GM19193 (cell line): ENCODE results near the gene CCDC8.

Experiments used
- POLR2A ChIP-seq: IDR thresholded peaks from 4 replicates; pipeline ENCODE4 v1.6.1; 2011; ENCODE audit not compliant: insufficient read depth, insufficient read length; ENCODE audit errors: extremely low read depth

The CCDC8 gene

GRCh38 chr19:46441866-46442265 is 28.5 kb upstream of the CCDC8 start:
- no peak for TF ChIP-seq POLR2A

DNA sequence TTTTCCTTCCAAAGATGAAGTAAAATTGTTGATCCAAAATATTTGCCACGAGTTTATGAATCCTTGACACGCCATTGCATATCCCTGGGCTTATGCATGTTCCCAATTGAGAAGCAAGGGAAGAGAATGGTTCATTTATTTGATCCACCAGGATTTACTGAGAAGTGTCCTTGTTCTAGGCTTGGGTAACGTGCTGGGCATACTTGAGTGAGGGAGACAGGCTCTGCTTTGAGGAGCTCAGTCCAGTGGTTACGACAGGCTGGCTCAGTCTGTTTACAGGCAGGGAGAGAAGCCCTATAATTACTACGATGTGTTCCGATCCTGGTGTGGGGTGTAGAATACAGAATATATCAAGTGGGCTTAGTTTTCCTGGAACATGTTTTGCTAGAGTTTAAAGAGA is 21.6 kb upstream of the CCDC8 start:
- no peak for TF ChIP-seq POLR2A

DNA sequence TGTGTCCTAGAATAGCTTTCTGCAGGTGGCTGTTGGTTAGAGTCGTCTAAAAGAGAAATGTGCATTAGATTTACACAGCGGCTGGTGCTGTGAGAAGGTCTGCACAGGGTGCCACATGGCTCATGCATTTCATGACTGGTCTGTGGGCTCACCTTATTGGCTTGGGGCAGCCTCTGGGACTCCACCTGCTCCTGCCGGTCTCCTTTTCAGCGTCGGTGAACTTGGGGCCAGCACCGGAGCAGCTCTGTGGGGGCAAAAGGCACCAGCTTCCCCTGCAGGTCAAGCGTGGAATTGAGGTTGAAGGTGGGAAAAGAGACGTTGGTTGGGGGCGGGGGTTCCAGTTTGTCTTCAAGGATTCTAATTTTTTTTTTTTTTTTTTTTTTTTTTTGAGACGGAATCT is 18.5 kb upstream of the CCDC8 start:
- TF ChIP-seq POLR2A, result no peak

- TF ChIP-seq POLR2A, result no peak
These were observed 16.6 kb upstream of the CCDC8 start for GRCh38 chr19:46429999-46430398.

GRCh38 chr19:46428239-46429135 is 15.1 kb upstream of the CCDC8 start, which contains the start of gene PNMA8C:
TSS of gene PNMA8C (minus strand) at chr19:46428936. CDS start at chr19:46428359, 577 bp downstream.
- no peak for TF ChIP-seq POLR2A

GRCh38 chr19:46427518-46428045 is 14.2 kb upstream of the CCDC8 start:
- TF ChIP-seq POLR2A, result no peak

DNA sequence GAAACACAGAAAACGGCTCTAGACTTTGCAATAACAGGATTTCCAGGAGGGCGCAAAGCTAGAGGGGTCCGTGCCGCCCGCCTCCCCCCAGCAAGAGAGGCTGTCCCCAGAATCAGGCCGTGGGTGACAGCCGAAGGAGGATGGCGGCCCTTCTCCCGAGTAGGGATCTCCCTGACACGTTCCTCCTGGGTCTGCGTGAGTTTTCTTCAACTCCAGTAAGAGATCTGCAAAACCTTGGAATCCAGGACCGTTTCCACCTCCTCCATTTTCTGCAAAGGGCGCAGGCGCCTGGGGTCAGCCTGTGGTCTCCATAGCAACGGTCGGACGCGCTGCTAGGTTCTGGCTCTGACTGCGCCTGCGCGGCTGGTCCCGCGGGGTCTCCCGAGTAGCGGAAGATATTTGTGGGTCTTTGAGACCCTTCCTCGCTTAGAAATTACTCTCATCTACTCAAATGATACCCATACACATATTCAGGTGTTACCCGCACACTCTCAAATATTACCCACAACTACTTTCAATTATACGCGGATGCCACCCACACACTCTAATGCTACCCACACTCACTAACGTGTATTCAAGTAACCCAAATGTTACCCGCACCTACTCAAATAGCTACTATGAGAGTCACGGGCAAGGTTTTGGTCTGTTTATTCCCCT is 13.3 kb upstream of the CCDC8 start:
- no peak for TF ChIP-seq POLR2A

DNA sequence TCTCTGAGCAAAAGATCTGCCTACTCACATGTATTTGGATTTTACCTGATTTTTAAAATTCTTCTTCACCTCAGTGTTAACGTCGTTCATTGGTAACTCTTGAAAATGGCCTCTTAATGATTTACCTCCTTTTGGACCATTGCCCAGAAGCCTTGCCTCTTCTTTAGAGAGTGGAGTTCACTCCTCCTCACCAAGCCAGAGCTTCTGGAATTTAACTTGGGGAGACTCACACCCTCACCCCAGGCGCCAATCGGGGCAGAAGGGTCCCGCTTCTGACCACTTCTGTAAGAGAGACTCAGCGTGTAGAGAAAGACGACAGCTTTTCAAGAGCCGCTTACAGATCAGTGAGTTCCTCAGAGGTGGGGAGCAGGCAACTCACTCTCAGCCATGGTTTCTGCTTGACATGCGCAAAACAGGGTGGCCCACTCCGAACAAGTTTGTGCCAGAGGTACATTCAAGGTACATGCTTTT is 12.7 kb upstream of the CCDC8 start:
- TF ChIP-seq POLR2A, result no peak

DNA sequence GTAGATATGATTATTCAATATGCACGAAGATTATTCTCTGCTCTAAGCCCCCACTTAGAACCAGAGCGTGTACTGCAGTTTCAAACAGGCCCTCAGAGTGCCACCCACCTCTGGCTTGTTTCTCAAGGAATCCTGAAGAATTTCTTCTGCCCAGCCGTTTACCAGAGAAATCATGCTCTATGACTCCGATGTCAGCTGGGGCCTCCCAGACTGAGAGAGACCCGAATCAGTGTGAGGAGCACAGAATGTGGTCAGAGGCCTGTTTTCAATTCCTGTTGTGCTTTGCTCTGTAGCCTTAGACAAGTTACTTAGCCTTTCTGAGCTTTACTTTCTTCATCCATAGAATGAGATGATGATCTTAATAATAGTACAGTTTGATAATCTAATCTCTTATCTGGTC is 9.8 kb upstream of the CCDC8 start:
- no peak for TF ChIP-seq POLR2A

- no peak for TF ChIP-seq POLR2A
These were observed 9.0 kb upstream of the CCDC8 start for GRCh38 chr19:46422344-46422743.

- TF ChIP-seq POLR2A, result no peak
These were observed 6.7 kb upstream of the CCDC8 start for GRCh38 chr19:46420056-46420455.

DNA sequence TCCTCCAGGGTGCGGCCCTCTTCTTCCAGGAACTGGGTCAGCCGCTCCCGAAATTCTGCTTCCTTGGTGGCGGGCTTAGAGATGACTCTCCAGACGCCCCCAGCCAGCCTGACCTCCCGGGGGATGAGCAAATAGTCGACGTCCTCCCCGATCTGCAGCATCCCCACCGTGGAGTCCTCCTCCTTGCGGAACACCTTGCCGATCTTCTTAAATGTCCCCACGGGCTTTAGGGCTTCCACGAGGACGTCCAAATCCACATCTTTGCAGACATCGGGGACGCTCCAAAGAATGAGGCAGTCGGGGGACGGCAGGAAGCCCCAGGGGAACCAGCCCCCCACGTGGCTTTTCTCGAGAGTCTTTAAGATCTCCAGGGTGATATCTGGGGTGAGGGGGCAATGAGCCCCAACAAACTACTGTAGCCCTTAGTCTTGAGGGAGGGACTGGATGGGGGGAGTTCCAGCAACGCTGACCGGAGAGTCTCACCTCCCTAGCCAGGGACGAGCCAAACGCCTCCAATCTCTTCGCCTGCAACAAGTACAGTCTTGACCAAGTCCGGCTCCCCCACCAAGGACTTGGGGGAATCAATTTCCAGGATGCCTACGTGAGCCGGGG is 608 bp downstream of the CCDC8 start:
- TF ChIP-seq POLR2A, result no peak

- no peak for TF ChIP-seq POLR2A
These were observed 1.3 kb downstream of the CCDC8 start for GRCh38 chr19:46411925-46412649.

DNA sequence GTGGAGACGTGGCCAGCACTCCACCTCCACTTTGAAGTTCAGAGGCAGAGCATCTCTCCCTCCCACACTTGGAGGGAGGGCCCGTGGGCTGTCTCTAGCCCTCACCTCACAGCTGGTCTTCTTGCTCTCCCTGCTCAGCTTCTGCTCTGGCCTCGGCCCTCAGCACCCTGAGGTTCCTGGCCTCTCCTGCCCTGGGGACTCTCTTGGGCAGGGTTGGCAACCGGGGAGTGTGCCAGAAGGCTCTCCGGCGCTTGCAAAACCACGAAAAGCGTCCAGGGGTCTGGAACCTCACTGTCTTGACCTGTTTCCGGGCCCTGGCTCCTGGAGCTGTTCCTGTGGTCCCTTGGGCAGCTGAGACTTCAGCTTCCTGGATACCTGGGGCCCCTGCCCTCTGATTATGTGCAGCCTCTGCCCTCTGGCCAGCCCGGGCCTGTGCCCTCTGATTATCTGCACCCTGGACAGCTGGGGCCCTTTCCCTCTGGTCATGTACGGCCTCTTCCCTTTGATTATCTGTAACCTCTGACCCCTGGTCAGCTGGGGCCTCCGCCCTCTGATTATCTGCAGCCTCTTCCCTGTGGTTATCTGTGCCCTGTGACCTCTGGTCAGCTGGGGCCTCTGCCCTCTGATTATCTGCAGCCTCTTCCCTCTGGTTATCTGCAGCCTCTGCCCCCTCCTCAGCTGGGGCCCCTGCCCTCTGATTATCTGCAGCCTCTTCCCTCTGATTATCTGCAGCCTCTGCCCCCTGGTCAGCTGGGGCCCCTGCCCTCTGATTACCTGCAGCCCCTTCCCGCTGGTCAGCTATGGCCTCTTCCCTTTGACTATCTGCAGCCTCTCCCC is 2.1 kb downstream of the CCDC8 start:
- TF ChIP-seq POLR2A, result no peak
